Measurements from ENCODE around the gene PC. TPM values are rescaled to one million over a fixed set of nuclear protein-coding genes. Genes with fewer than 3 reads are reported as not detected.
A peak's percentile ranks its signal among the peaks of the same experiment; 100 is the strongest.
"Not testable (repeated sequence)": the region's sequence is repeated elsewhere in the genome, so short reads cannot be mapped to it uniquely, and the experiment has no call there.

Gene PC
- total RNA-seq (2022) (40.0 and 40.5 TPM in 2 replicates), Bru-seq, nascent RNA (percentile 52 among the genes with signal in this experiment), BruChase-seq, experiment 1, labeled RNA remaining after a 6-hour chase (percentile 62 among the genes with signal in this experiment), BruChase-seq, experiment 2, labeled RNA remaining after a 2-hour chase (percentile 50 among the genes with signal in this experiment)
- long read RNA-seq, full-length matches to known transcripts: 14 of 17 reads
- long read RNA-seq, partial matches to known transcripts: 2 of 17 reads
- long read RNA-seq, other reads (novel, unspliced or antisense): 1 of 17 reads

DNA sequence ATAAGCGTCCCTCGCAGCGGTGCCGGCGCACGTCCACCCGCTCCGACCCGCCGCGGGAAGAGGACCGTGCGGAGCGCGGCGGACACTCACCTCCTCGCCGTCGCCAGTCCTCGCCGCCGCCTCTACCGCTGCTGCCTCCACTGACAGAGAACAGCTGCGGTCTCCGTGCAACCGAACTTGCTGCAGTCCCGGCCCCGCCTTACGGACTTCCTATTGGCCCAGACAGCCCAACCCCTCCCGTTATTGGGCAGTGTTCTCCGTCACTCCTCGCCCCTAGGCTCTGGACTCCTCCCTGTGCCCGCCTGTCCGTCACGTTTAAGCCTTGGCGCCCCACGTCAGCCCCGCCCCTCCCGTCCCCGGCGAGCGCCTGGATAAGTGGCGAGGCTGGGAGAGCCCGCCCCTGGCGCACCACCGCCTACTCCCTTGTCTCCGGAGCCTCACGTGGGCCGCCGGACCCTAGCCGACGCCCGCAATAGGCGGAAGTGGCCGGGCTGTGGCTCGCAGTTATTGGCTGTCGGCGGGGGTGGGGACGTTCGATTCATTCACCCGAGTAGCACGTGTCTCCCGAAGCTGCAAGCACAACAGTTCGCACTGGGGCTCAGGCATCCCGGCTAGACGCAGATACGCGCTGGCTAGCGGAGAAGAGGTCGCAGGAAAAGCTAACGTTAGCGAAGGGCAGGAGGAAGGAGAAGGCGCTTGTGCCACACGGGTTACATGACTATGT is at the start of gene PC:
Gene PC (minus strand): TSS at position 152 of the 724 bp plus-strand sequence. CDS start 86,224 bp downstream, outside the sequence.
- Mint-ChIP-seq H3K4me1 (ENCODE audit: low read depth, unreplicated experiment) (peaks cover 38% of the 10 kb centered on the region), H3K4me3 (ENCODE audit: low read depth, unreplicated experiment) (peak within 1 kb of the TSS; percentile 68), H3K9me3 (ENCODE audit: low read depth, unreplicated experiment) (peaks cover 3% of the 10 kb centered on the region), H3K27ac (ENCODE audit: unreplicated experiment) (peak within 1 kb of the TSS; percentile 82), H3K27me3 (ENCODE audit: unreplicated experiment) (no peaks in the 10 kb centered on the region), H3K36me3 (ENCODE audit: insufficient read depth, unreplicated experiment) (peaks cover 30% of the 10 kb centered on the region)
- no peak for TF ChIP-seq CTCF (IDR thresholded peaks at IDR 0.05; ENCODE audit: unreplicated experiment)
- intact Hi-C loops (cut with micrococcal nuclease; ENCODE audit: unreplicated experiment): loop anchor here (10.0 kb wide), 1 partner anchor 64 kb away; no protein-coding TSS in a partner anchor
- CTCF ChIA-PET: interaction anchor here (0.6 to 1.5 kb wide), 3 partner anchors 10 to 26 kb away, joined by 3 read pairs; no protein-coding TSS in a partner anchor
- no TSS peak for BruUV-seq (replicated peaks)
- peak; percentile 99 for DNase-seq

- H3K9me3 Mint-ChIP-seq (ENCODE audit: low read depth, unreplicated experiment): no peaks in the 10 kb centered on the region
- TF ChIP-seq CTCF (IDR thresholded peaks at IDR 0.05; ENCODE audit: unreplicated experiment): no peak
- no TSS peak for BruUV-seq (replicated peaks)
- no peaks in the 10 kb centered on the region for H3K36me3 Mint-ChIP-seq (ENCODE audit: insufficient read depth, unreplicated experiment)
- no peak overlapping the region for H3K27ac Mint-ChIP-seq (ENCODE audit: unreplicated experiment)
- no peaks in the 10 kb centered on the region for H3K27me3 Mint-ChIP-seq (ENCODE audit: unreplicated experiment)
- DNase-seq: no peak
- CTCF ChIA-PET: interaction anchor here (0.6 to 1.0 kb wide), 2 partner anchors 9 to 47 kb away, joined by 3 read pairs; no protein-coding TSS in a partner anchor
- intact Hi-C loops (cut with micrococcal nuclease; ENCODE audit: unreplicated experiment): no loop called here
- H3K4me3 Mint-ChIP-seq (ENCODE audit: low read depth, unreplicated experiment): no peak overlapping the region
- no peaks in the 10 kb centered on the region for H3K4me1 Mint-ChIP-seq (ENCODE audit: low read depth, unreplicated experiment)
Observed at GRCh38 chr11:67007126-67007525, 48.9 kb upstream of the PC start.

GRCh38 chr11:67006029-67006884 is 48.1 kb upstream of the PC start:
- BruUV-seq (replicated peaks): no TSS peak
- Mint-ChIP-seq H3K9me3 (ENCODE audit: low read depth, unreplicated experiment) (no peaks in the 10 kb centered on the region), H3K27me3 (ENCODE audit: unreplicated experiment) (no peaks in the 10 kb centered on the region), H3K4me1 (ENCODE audit: low read depth, unreplicated experiment) (no peaks in the 10 kb centered on the region), H3K27ac (ENCODE audit: unreplicated experiment) (no peak overlapping the region), H3K4me3 (ENCODE audit: low read depth, unreplicated experiment) (no peak overlapping the region), H3K36me3 (ENCODE audit: insufficient read depth, unreplicated experiment) (no peaks in the 10 kb centered on the region)
- CTCF ChIA-PET: interaction anchor here (0.6 to 1.0 kb wide), 2 partner anchors 10 to 48 kb away, joined by 3 read pairs; no protein-coding TSS in a partner anchor
- no peak for TF ChIP-seq CTCF (IDR thresholded peaks at IDR 0.05; ENCODE audit: unreplicated experiment)
- DNase-seq: no peak
- intact Hi-C loops (cut with micrococcal nuclease; ENCODE audit: unreplicated experiment): no loop called here

DNA sequence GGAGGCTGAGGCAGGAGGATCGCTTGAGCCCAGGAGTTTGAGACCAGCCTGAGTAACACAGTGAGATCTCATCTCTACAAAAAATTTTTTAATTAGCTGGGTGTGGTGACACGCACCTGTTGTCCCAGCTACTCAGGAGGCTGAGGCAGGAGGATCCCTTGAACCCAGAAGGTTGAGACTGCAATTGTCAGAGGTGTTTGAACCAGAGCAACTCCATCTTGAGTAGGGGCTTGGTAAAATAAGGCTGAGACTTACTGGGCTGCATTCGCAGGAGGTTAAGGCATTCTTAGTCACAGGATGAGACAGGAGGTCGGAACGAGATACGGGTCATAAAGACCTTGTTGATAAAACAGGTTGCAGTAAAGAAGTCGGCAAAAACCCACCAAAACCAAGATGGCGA is 47.0 kb upstream of the PC start:
- H3K4me3 Mint-ChIP-seq (ENCODE audit: low read depth, unreplicated experiment); DNase-seq; H3K4me1 Mint-ChIP-seq (ENCODE audit: low read depth, unreplicated experiment); H3K27me3 Mint-ChIP-seq (ENCODE audit: unreplicated experiment); intact Hi-C loops (cut with micrococcal nuclease; ENCODE audit: unreplicated experiment); H3K36me3 Mint-ChIP-seq (ENCODE audit: insufficient read depth, unreplicated experiment); CTCF ChIA-PET; H3K27ac Mint-ChIP-seq (ENCODE audit: unreplicated experiment); BruUV-seq (replicated peaks); H3K9me3 Mint-ChIP-seq (ENCODE audit: low read depth, unreplicated experiment): not testable (repeated sequence)

All from Calu3 (cell line).